Measurements from ENCODE around the gene TAF4. TPM values are rescaled to one million over a fixed set of nuclear protein-coding genes. Genes with fewer than 3 reads are reported as not detected.

The TAF4 gene
- polyA plus RNA-seq, 3 donors from 2014 or later = 0.04 to 3.2 (median 1.1) TPM

GRCh38 chr20:61932711-61933480 is 132.8 kb downstream of the TAF4 start:
- no peak overlapping the region for H3K4me3 Mint-ChIP-seq
- no peak overlapping the region for H3K27ac Mint-ChIP-seq
- H3K9me3 Mint-ChIP-seq = no peaks in the 10 kb centered on the region
- H3K36me3 Mint-ChIP-seq = no peaks in the 10 kb centered on the region
- no peak for DNase-seq
- peaks cover 0 to 1% (median 0%) of the 10 kb centered on the region in 3 donors for H3K27me3 Mint-ChIP-seq (ENCODE audit: low read depth in 3 of 3)
- peaks cover 2 to 7% of the 10 kb centered on the region in 2 donors for H3K4me1 Mint-ChIP-seq

- Mint-ChIP-seq H3K4me3 (no peak overlapping the region), H3K27me3 (ENCODE audit: low read depth in 3 of 3) (peaks cover 0 to 1% (median 0%) of the 10 kb centered on the region in 3 donors), H3K36me3 (no peaks in the 10 kb centered on the region), H3K4me1 (peaks cover 2 to 7% of the 10 kb centered on the region in 2 donors), H3K9me3 (no peaks in the 10 kb centered on the region), H3K27ac (no peak overlapping the region)
- DNase-seq = no peak
Observed at GRCh38 chr20:61932199-61932592, 133.5 kb downstream of the TAF4 start.

- no peak for DNase-seq
- H3K4me1 Mint-ChIP-seq = peaks cover 2 to 7% of the 10 kb centered on the region in 2 donors
Observed at GRCh38 chr20:61931476-61932198, 134.0 kb downstream of the TAF4 start.

GRCh38 chr20:61930776-61931475 is 134.8 kb downstream of the TAF4 start:
- Mint-ChIP-seq H3K27me3 (ENCODE audit: low read depth in 3 of 3) (no peaks in the 10 kb centered on the region), H3K27ac (no peak overlapping the region), H3K4me1 (peaks cover 2 to 7% of the 10 kb centered on the region in 2 donors), H3K9me3 (no peaks in the 10 kb centered on the region), H3K36me3 (no peaks in the 10 kb centered on the region), H3K4me3 (no peak overlapping the region)
- DNase-seq = no peak

More at GRCh38 chr20:61931476-61932198, 134.0 kb downstream of the TAF4 start:
- no peaks in the 10 kb centered on the region for H3K36me3 Mint-ChIP-seq
- no peak overlapping the region for H3K4me3 Mint-ChIP-seq
- no peaks in the 10 kb centered on the region for H3K9me3 Mint-ChIP-seq
- H3K27ac Mint-ChIP-seq = no peak overlapping the region
- peaks cover 0 to under 1% (median 0%) of the 10 kb centered on the region in 3 donors for H3K27me3 Mint-ChIP-seq (ENCODE audit: low read depth in 3 of 3)

- H3K4me1 Mint-ChIP-seq = peaks cover 2 to 4% of the 10 kb centered on the region in 2 donors
- no peaks in the 10 kb centered on the region for H3K9me3 Mint-ChIP-seq
- H3K36me3 Mint-ChIP-seq = no peaks in the 10 kb centered on the region
- no peak overlapping the region for H3K4me3 Mint-ChIP-seq
- H3K27me3 Mint-ChIP-seq (ENCODE audit: low read depth in 3 of 3) = no peaks in the 10 kb centered on the region
- H3K27ac Mint-ChIP-seq = no peak overlapping the region
- no peak for DNase-seq
Observed at GRCh38 chr20:61929971-61930666, 135.6 kb downstream of the TAF4 start.

DNA sequence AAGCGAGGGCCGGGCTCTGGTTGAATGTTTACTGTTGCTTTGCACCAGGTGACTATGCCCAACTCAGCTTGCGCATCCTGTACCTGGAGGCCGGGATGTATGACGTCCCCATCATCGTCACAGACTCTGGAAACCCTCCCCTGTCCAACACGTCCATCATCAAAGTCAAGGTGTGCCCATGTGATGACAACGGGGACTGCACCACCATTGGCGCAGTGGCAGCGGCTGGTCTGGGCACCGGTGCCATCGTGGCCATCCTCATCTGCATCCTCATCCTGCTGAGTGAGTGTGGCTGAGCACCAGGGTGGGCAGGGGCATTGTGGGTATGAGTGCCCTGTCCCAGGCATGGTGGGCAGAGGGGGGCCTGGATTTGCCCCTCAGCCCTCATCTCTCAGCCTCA is 136.1 kb downstream of the TAF4 start:
- H3K4me3 Mint-ChIP-seq = no peak overlapping the region
- H3K9me3 Mint-ChIP-seq = no peaks in the 10 kb centered on the region
- no peak for DNase-seq

GRCh38 chr20:61927826-61928541 is 137.7 kb downstream of the TAF4 start:
- no peaks in the 10 kb centered on the region for H3K27me3 Mint-ChIP-seq (ENCODE audit: low read depth in 3 of 3)
- no peaks in the 10 kb centered on the region for H3K9me3 Mint-ChIP-seq
- no peak for DNase-seq
- no peak overlapping the region for H3K27ac Mint-ChIP-seq
- no peak overlapping the region for H3K4me3 Mint-ChIP-seq
- H3K36me3 Mint-ChIP-seq = no peaks in the 10 kb centered on the region
- no peaks in the 10 kb centered on the region for H3K4me1 Mint-ChIP-seq

More for the DNA sequence above, 136.1 kb downstream of the TAF4 start:
- H3K4me1 Mint-ChIP-seq = no peaks in the 10 kb centered on the region
- no peaks in the 10 kb centered on the region for H3K36me3 Mint-ChIP-seq
- no peak overlapping the region for H3K27ac Mint-ChIP-seq
- H3K27me3 Mint-ChIP-seq (ENCODE audit: low read depth in 3 of 3) = no peaks in the 10 kb centered on the region

DNA sequence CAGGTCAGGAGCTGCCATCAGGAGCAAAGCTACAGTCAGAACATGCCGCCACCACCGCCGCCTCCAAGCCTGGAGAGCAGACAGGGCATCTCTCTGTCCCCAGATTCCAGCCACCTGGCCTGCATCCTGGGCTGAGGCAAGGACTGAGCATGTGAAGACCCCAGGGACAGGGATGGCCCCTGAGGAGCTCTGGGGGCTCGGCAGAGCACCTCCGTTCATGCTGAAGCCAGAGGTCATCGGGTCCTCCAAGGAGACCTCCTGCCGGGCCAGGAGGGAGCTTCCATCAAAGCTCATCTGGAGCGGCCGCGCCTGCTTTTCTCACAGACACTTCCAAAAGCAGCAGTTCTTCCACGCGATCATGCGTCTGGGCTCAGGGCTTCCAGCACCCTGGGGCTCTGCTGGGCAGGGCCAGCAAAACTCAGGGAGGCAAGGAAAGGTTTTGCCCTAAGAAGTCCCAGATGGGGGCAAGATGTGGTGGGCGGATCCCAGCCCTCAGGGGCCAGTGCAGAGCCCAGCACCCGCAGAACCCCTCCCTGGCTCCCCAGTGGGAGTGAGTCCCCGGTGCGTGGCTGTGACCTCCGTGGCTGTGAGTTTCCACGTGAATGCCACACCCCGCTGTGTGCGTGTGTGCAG is 138.4 kb downstream of the TAF4 start:
- Mint-ChIP-seq H3K4me1 (no peaks in the 10 kb centered on the region), H3K27ac (no peak overlapping the region), H3K4me3 (no peak overlapping the region), H3K9me3 (no peaks in the 10 kb centered on the region), H3K27me3 (ENCODE audit: low read depth in 3 of 3) (no peaks in the 10 kb centered on the region), H3K36me3 (no peaks in the 10 kb centered on the region)
- DNase-seq = no peak

DNA sequence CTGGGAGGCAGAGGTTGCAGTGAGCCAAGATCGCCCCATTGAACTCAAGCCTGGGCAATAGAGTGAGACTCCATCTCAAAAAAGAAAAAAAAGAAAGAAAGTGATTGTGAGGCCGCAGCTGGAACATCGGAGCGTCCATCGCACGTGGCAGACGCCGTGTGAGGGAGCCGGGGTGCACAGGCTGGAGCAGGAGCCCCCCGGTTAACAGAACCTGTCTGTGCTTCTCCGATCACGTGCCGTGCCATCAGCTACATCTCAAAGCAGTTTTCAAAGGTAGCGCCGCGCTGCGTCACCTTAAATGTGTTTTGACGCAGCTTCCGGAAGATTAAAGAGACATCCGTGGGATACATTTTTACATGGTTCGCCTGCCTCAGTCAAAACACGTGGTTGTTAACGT is 138.9 kb downstream of the TAF4 start:
- no peaks in the 10 kb centered on the region for H3K9me3 Mint-ChIP-seq
- DNase-seq = no peak
- H3K27me3 Mint-ChIP-seq (ENCODE audit: low read depth in 3 of 3) = no peaks in the 10 kb centered on the region
- no peak overlapping the region for H3K4me3 Mint-ChIP-seq
- no peaks in the 10 kb centered on the region for H3K36me3 Mint-ChIP-seq
- H3K27ac Mint-ChIP-seq = no peak overlapping the region
- H3K4me1 Mint-ChIP-seq = no peaks in the 10 kb centered on the region

DNA sequence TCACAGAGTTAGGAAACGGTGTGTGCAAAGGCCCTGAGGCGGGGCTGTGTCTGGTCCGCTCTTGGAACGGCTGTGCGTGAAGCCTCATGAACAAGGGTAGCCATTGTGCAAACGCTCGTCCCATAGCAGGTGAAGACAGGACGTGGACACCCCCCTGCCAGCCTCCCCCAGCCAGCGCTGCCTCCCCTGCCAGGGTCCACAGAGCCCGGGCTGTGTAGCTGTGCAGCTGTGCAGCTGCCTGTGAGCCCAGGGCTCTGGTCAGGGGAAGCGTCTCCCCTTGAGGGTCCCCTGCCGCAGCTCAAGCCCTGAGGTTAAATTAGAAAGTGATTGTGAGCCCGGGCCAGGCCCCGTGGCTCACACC is 139.4 kb downstream of the TAF4 start:
- Mint-ChIP-seq H3K36me3 (no peaks in the 10 kb centered on the region), H3K27ac (no peak overlapping the region), H3K4me3 (no peak overlapping the region), H3K9me3 (no peaks in the 10 kb centered on the region), H3K27me3 (ENCODE audit: low read depth in 3 of 3) (no peaks in the 10 kb centered on the region), H3K4me1 (no peaks in the 10 kb centered on the region)
- DNase-seq = no peak

- H3K4me1 Mint-ChIP-seq = no peaks in the 10 kb centered on the region
- H3K36me3 Mint-ChIP-seq = no peaks in the 10 kb centered on the region
- no peaks in the 10 kb centered on the region for H3K27me3 Mint-ChIP-seq (ENCODE audit: low read depth in 3 of 3)
- no peak overlapping the region for H3K4me3 Mint-ChIP-seq
- no peak overlapping the region for H3K27ac Mint-ChIP-seq
- no peaks in the 10 kb centered on the region for H3K9me3 Mint-ChIP-seq
- no peak for DNase-seq
Observed at GRCh38 chr20:61925555-61926252, 140.0 kb downstream of the TAF4 start.

DNA sequence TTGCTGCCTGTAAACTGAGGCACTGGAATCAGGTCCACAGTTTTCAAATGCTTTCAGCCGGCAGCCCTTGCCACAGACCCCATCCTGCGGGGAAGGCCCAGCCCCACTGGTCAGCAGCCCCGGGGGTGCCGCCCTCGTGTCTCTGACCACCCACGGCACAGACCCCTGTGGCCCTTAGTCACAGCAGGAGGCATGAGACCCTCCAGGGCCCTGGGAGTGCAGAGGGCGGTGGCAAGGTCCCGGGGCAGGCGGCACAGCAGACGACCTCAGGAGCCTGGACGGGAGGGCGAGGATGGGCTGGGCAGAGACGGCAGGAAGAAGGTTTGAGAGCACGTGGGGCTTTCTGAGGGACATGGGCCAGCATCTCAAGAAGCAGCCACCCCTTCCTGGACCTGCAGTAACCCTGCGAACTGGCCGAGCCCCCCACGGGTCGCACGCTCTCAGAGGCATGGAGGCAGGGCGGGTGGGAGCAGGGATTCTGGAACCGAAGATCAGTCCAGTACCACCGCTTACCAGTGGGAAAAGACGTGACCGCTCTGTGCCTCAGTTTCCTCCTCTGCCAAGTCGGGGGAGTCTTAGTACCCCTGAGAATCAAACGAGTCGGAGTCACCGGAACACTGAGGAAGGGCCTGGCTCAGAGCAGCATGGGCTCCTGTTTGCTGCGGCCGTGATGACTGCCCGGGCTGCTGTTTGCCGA is 140.7 kb downstream of the TAF4 start:
- no peak for DNase-seq
- Mint-ChIP-seq H3K4me1 (no peaks in the 10 kb centered on the region), H3K27ac (no peak overlapping the region), H3K36me3 (no peaks in the 10 kb centered on the region), H3K9me3 (no peaks in the 10 kb centered on the region), H3K4me3 (no peak overlapping the region), H3K27me3 (ENCODE audit: low read depth in 3 of 3) (no peaks in the 10 kb centered on the region)

Data from immature natural killer cell (primary cell).